Muscle of leg (tissue), 11 donors: Measurements from ENCODE around the gene ATP1A1. TPM values are rescaled to one million over a fixed set of nuclear protein-coding genes. Genes with fewer than 3 reads are reported as not detected.

Experiments used
- DNase-seq: peaks from one replicate; pipeline ENCODE4 v3.0.0; 2013
- H3K27ac ChIP-seq: one replicate; pipeline ENCODE4 v1.5.1; 2013; ENCODE audit warnings: mild to moderate bottlenecking, low read length, control low read depth
- H3K27me3 ChIP-seq: one replicate; pipeline ENCODE4 v1.6.1; 2013; ENCODE audit warnings: low read length; ENCODE audit not compliant: control insufficient read depth, insufficient read depth
- H3K36me3 ChIP-seq: one replicate; pipeline ENCODE4 v1.6.1; 2013; ENCODE audit warnings: low read length; ENCODE audit not compliant: control insufficient read depth, insufficient read depth
- H3K4me1 ChIP-seq: one replicate; pipeline ENCODE4 v1.6.1; 2013; ENCODE audit warnings: low read length; ENCODE audit not compliant: control insufficient read depth, insufficient read depth
- H3K4me3 ChIP-seq: one replicate; pipeline ENCODE4 v1.5.1; 2013; ENCODE audit warnings: low read length, control low read depth
- H3K9me3 ChIP-seq: replicated peaks from 2 replicates; pipeline ENCODE4 v1.6.1; 2013; ENCODE audit warnings: low read depth, low read length; ENCODE audit not compliant: control insufficient read depth
- WGBS: methylation state at CpG from one replicate; pipeline ENCODE4 v1.1.5; 2013; ENCODE audit warnings: missing lambda C conversion rate; ENCODE audit not compliant: insufficient coverage; 5-methylcytosine and 5-hydroxymethylcytosine counted together
- polyA plus RNA-seq, 8 donors: library from polyadenylated mRNA; unstranded; fragments of 120-200 nt; gene quantifications; one replicate each; pipeline versions ENCODE4 v1.2.1 to v1.2.3, GENCODE V29; 2013; ENCODE audit warnings: inconsistent platforms in 1 of 8, low replicate concordance in 1 of 8; ENCODE audit not compliant: insufficient read length in 8 of 8, insufficient read depth in 1 of 8
- total RNA-seq: library from RNA; stranded (reverse); fragments of 120-200 nt; gene quantifications from one replicate; pipeline ENCODE4 v1.2.4, GENCODE V29; 2013

Gene ATP1A1
- total and polyA plus RNA-seq, 9 donors: 50.6 to 151 (median 136) TPM

- peaks cover 53% of the 10 kb centered on the region for H3K36me3 ChIP-seq
- no peak overlapping the region for H3K4me3 ChIP-seq
- DNase-seq: no peak
- H3K27me3 ChIP-seq: no peaks in the 10 kb centered on the region
- H3K27ac ChIP-seq: no peak overlapping the region
- WGBS: 100% methylated on average over 1 of the region's 3 CpGs
- no peaks in the 10 kb centered on the region for H3K4me1 ChIP-seq
- H3K9me3 ChIP-seq: no peaks in the 10 kb centered on the region
Measured at GRCh38 chr1:116388122-116388521, 15.1 kb downstream of the ATP1A1 start.

- no peak overlapping the region for H3K27ac ChIP-seq
- H3K4me3 ChIP-seq: no peak overlapping the region
- H3K9me3 ChIP-seq: no peaks in the 10 kb centered on the region
- H3K27me3 ChIP-seq: no peaks in the 10 kb centered on the region
- H3K4me1 ChIP-seq: no peaks in the 10 kb centered on the region
- H3K36me3 ChIP-seq: peaks cover 60% of the 10 kb centered on the region
- no peak for DNase-seq
- WGBS: 100% methylated on average over 1 of the region's 2 CpGs
Measured at GRCh38 chr1:116389013-116389412, 16.0 kb downstream of the ATP1A1 start.

GRCh38 chr1:116389686-116390085, 16.6 kb downstream of the ATP1A1 start:
- Histone ChIP-seq H3K4me1 (no peaks in the 10 kb centered on the region), H3K4me3 (no peak overlapping the region), H3K36me3 (peaks cover 65% of the 10 kb centered on the region), H3K9me3 (no peaks in the 10 kb centered on the region), H3K27me3 (no peaks in the 10 kb centered on the region), H3K27ac (no peak overlapping the region)
- no peak for DNase-seq
- 100% methylated on average over 1 of the region's 6 CpGs for WGBS

- peaks cover 69% of the 10 kb centered on the region for H3K36me3 ChIP-seq
- no peak overlapping the region for H3K27ac ChIP-seq
- no peaks in the 10 kb centered on the region for H3K9me3 ChIP-seq
- H3K4me3 ChIP-seq: no peak overlapping the region
- H3K4me1 ChIP-seq: no peaks in the 10 kb centered on the region
- DNase-seq: no peak
- 81% methylated on average over 3 of the region's 5 CpGs for WGBS
- H3K27me3 ChIP-seq: no peaks in the 10 kb centered on the region
Measured at GRCh38 chr1:116390195-116390594, 17.2 kb downstream of the ATP1A1 start.

- Histone ChIP-seq H3K36me3 (peaks cover 69% of the 10 kb centered on the region), H3K4me3 (no peak overlapping the region), H3K27ac (no peak overlapping the region), H3K4me1 (no peaks in the 10 kb centered on the region), H3K27me3 (no peaks in the 10 kb centered on the region), H3K9me3 (no peaks in the 10 kb centered on the region)
- WGBS: no CpG with 5 or more reads among the region's 1 CpG
- no peak for DNase-seq
Measured at GRCh38 chr1:116391185-116391584, 18.1 kb downstream of the ATP1A1 start.

GRCh38 chr1:116392717-116393404, 19.8 kb downstream of the ATP1A1 start:
- Histone ChIP-seq H3K36me3 (peaks cover 77% of the 10 kb centered on the region), H3K27me3 (no peaks in the 10 kb centered on the region), H3K27ac (no peak overlapping the region), H3K9me3 (no peaks in the 10 kb centered on the region), H3K4me3 (no peak overlapping the region), H3K4me1 (no peaks in the 10 kb centered on the region)
- DNase-seq: no peak
- 100% methylated on average over 1 of the region's 10 CpGs for WGBS

- H3K27me3 ChIP-seq: no peaks in the 10 kb centered on the region
- H3K4me3 ChIP-seq: no peak overlapping the region
- DNase-seq: no peak
- no CpG with 5 or more reads among the region's 2 CpGs for WGBS
- H3K27ac ChIP-seq: no peak overlapping the region
- peaks cover 78% of the 10 kb centered on the region for H3K36me3 ChIP-seq
- H3K9me3 ChIP-seq: no peaks in the 10 kb centered on the region
- no peaks in the 10 kb centered on the region for H3K4me1 ChIP-seq
Measured at GRCh38 chr1:116393792-116394191, 20.7 kb downstream of the ATP1A1 start.

GRCh38 chr1:116394270-116394669, 21.2 kb downstream of the ATP1A1 start:
- H3K9me3 ChIP-seq: no peaks in the 10 kb centered on the region
- H3K27me3 ChIP-seq: no peaks in the 10 kb centered on the region
- H3K4me1 ChIP-seq: no peaks in the 10 kb centered on the region
- no peak for DNase-seq
- H3K27ac ChIP-seq: no peak overlapping the region
- no peak overlapping the region for H3K4me3 ChIP-seq
- 100% methylated on average over 2 of the region's 4 CpGs for WGBS
- H3K36me3 ChIP-seq: peaks cover 78% of the 10 kb centered on the region

- no peak for DNase-seq
- no peaks in the 10 kb centered on the region for H3K9me3 ChIP-seq
- no peak overlapping the region for H3K4me3 ChIP-seq
- H3K27ac ChIP-seq: no peak overlapping the region
- H3K27me3 ChIP-seq: no peaks in the 10 kb centered on the region
- peaks cover 84% of the 10 kb centered on the region for H3K36me3 ChIP-seq
- 100% methylated on average over 1 of the region's 1 CpG for WGBS
- peaks cover 2% of the 10 kb centered on the region for H3K4me1 ChIP-seq
Measured at GRCh38 chr1:116396769-116397168, 23.7 kb downstream of the ATP1A1 start.

- no peaks in the 10 kb centered on the region for H3K27me3 ChIP-seq
- no peak for DNase-seq
- WGBS: 86% methylated on average over 5 of the region's 5 CpGs
- no peak overlapping the region for H3K4me3 ChIP-seq
- H3K27ac ChIP-seq: no peak overlapping the region
- peaks cover 87% of the 10 kb centered on the region for H3K36me3 ChIP-seq
- no peaks in the 10 kb centered on the region for H3K9me3 ChIP-seq
- H3K4me1 ChIP-seq: peaks cover 2% of the 10 kb centered on the region
Measured at GRCh38 chr1:116397728-116398127, 24.7 kb downstream of the ATP1A1 start.

GRCh38 chr1:116400780-116401179, 27.7 kb downstream of the ATP1A1 start:
- Histone ChIP-seq H3K27ac (no peak overlapping the region), H3K9me3 (no peaks in the 10 kb centered on the region), H3K4me3 (no peak overlapping the region)

More at GRCh38 chr1:116400780-116401179, 27.7 kb downstream of the ATP1A1 start:
- WGBS: 91% methylated on average over 5 of the region's 6 CpGs
- Histone ChIP-seq H3K36me3 (peaks cover 97% of the 10 kb centered on the region), H3K4me1 (peaks cover 2% of the 10 kb centered on the region), H3K27me3 (no peaks in the 10 kb centered on the region)
- no peak for DNase-seq
